ENCODE data around the gene ANKRD49.

Gene ANKRD49

DNA sequence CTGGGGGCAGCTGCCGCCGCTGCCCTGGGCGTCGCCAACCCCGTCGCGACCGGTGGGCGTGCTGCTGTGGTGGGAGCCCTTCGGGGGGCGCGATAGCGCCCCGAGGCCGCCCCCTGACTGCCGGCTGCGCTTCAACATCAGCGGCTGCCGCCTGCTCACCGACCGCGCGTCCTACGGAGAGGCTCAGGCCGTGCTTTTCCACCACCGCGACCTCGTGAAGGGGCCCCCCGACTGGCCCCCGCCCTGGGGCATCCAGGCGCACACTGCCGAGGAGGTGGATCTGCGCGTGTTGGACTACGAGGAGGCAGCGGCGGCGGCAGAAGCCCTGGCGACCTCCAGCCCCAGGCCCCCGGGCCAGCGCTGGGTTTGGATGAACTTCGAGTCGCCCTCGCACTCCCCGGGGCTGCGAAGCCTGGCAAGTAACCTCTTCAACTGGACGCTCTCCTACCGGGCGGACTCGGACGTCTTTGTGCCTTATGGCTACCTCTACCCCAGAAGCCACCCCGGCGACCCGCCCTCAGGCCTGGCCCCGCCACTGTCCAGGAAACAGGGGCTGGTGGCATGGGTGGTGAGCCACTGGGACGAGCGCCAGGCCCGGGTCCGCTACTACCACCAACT is 51.0 kb downstream of the ANKRD49 start:
- DNase-seq (ENCODE audit: low read depth in 2 of 2): peak in 1 of 2 donors; percentile 4

GRCh38 chr11:94545264-94546161 is 51.7 kb downstream of the ANKRD49 start:
- no peak for DNase-seq (ENCODE audit: low read depth in 2 of 2)

DNA sequence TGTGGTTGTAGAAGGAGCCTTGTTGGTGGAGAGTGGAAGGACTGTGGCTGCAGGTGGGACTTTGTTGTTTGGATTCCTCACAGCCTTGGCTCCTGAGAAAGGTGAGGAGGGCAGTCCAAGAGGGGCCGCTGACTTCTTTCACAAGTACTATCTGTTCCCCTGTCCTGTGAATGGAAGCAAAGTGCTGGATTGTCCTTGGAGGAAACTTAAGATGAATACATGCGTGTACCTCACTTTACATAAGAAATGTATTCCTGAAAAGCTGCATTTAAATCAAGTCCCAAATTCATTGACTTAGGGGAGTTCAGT is 52.3 kb downstream of the ANKRD49 start:
- DNase-seq (ENCODE audit: low read depth in 2 of 2): no peak

- no peak for DNase-seq (ENCODE audit: low read depth in 2 of 2)
These were observed 53.1 kb downstream of the ANKRD49 start for GRCh38 chr11:94546886-94547285.

- no peak for DNase-seq (ENCODE audit: low read depth in 2 of 2)
These were observed 55.4 kb downstream of the ANKRD49 start for GRCh38 chr11:94549146-94549545.
